Loucy (cell line): ENCODE data around the gene PIGK.
"Not testable (repeated sequence)": the region's sequence is repeated elsewhere in the genome, so short reads cannot be mapped to it uniquely, and the experiment has no call there.

Experiments used
- H2AFZ ChIP-seq: fragments of 200-600 bp; sonication (generic); 2 replicates; pipeline ENCODE4 v1.6.0; 2016; ENCODE audit warnings: antibody characterized with exemption, mild to moderate bottlenecking, low read length, moderate library complexity
- H3F3A ChIP-seq: fragments of 200-600 bp; 2 replicates; pipeline ENCODE4 v1.6.0; 2016; ENCODE audit warnings: antibody characterized with exemption, low read depth, mild to moderate bottlenecking
- H3K27me3 ChIP-seq: fragments of 200-600 bp; sonication (generic); 2 replicates; pipeline ENCODE4 v1.6.1; 2014; ENCODE audit warnings: low read length, mild to moderate bottlenecking; ENCODE audit not compliant: insufficient read depth, poor library complexity, severe bottlenecking
- H3K36me3 ChIP-seq: fragments of 200-600 bp; sonication (generic); 2 replicates; pipeline ENCODE4 v1.6.1; 2016; ENCODE audit warnings: low read length; ENCODE audit not compliant: insufficient read depth
- H3K4me1 ChIP-seq: fragments of 200-600 bp; sonication (generic); 2 replicates; pipeline ENCODE4 v1.5.1; 2014; ENCODE audit warnings: low read length, mild to moderate bottlenecking; ENCODE audit not compliant: insufficient read depth, poor library complexity, severe bottlenecking
- H3K4me2 ChIP-seq: fragments of 200-600 bp; sonication (generic); 2 replicates; pipeline ENCODE4 v1.6.0; 2014; ENCODE audit warnings: antibody characterized with exemption, low read length, low read depth, mild to moderate bottlenecking; ENCODE audit not compliant: poor library complexity, severe bottlenecking
- H3K4me3 ChIP-seq: fragments of 200-600 bp; sonication (generic); 2 replicates; pipeline ENCODE4 v1.5.1; 2014; ENCODE audit warnings: low read length, mild to moderate bottlenecking, mixed read lengths; ENCODE audit not compliant: poor library complexity, severe bottlenecking
- H3K79me2 ChIP-seq: fragments of 200-600 bp; sonication (generic); 2 replicates; pipeline ENCODE4 v1.6.1; 2014; ENCODE audit warnings: low read length; ENCODE audit not compliant: insufficient read depth
- H3K9ac ChIP-seq: fragments of 200-600 bp; sonication (generic); 2 replicates; pipeline ENCODE4 v1.6.0; 2014; ENCODE audit warnings: mild to moderate bottlenecking, low read depth, low read length, moderate library complexity; ENCODE audit not compliant: poor library complexity, severe bottlenecking
- H3K9me2 ChIP-seq: fragments of 200-600 bp; sonication (generic); replicated peaks from 2 replicates; pipeline ENCODE4 v1.6.1; 2016; ENCODE audit warnings: low read depth, low read length, mixed read lengths
- H3K9me3 ChIP-seq: fragments of 200-600 bp; sonication (generic); 2 replicates; pipeline ENCODE4 v1.6.1; 2014; ENCODE audit warnings: mild to moderate bottlenecking, antibody characterized with exemption, low read length, low read depth; ENCODE audit not compliant: insufficient read depth
- H4K20me1 ChIP-seq: fragments of 200-600 bp; sonication (generic); 2 replicates; pipeline ENCODE4 v1.6.0; 2014; ENCODE audit warnings: antibody characterized with exemption, low read length, mild to moderate bottlenecking; ENCODE audit not compliant: insufficient read depth, poor library complexity, severe bottlenecking
- CTCF ChIP-seq: fragments of 200-600 bp; sonication (generic); conservative IDR thresholded peaks from 2 replicates; pipeline ENCODE4 v1.5.1; 2014; ENCODE audit warnings: mild to moderate bottlenecking, antibody characterized with exemption, low read length
- EZH2phosphoT487 ChIP-seq: fragments of 200-600 bp; IDR thresholded peaks from 2 replicates; pipeline ENCODE4 v1.6.1; 2018; ENCODE audit warnings: antibody characterized with exemption, mild to moderate bottlenecking, moderate library complexity, borderline replicate concordance

Gene PIGK

DNA sequence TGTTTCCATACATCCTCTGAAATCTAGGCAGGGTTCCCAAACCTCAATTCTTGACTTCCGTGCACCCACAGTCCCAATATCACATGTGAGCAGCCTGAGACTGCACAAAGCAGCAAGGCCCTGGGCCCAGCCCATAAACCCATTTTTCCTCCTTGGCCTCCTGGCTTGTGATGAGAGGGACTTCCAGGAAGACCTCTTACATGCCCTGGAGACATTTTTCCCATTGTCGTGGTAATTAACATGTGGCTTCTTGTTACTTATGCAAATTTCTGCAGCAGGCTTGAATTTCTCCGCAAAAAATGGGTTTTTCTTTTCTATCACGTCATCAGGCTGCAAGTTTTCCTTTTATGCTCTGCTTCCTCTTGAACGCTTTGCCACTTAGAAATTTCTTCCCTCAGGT is 3.3 kb upstream of the PIGK start:
- peaks cover 12% of the 10 kb centered on the region for H3K4me1 ChIP-seq
- no peaks in the 10 kb centered on the region for H3K36me3 ChIP-seq
- no peaks in the 10 kb centered on the region for H3K9me3 ChIP-seq
- peaks cover 8% of the 10 kb centered on the region for H3K79me2 ChIP-seq
- H3K4me3 ChIP-seq, result no peak overlapping the region
- H3K9me2 ChIP-seq, result no peaks in the 10 kb centered on the region
- H2AFZ ChIP-seq, result no peak overlapping the region
- no peak overlapping the region for H3K4me2 ChIP-seq
- H3K27me3 ChIP-seq, result no peaks in the 10 kb centered on the region
- H3K9ac ChIP-seq, result no peak overlapping the region
- no peak for TF ChIP-seq EZH2phosphoT487
- no peak for TF ChIP-seq CTCF
- no peaks in the 10 kb centered on the region for H3F3A ChIP-seq
- no peaks in the 10 kb centered on the region for H4K20me1 ChIP-seq

DNA sequence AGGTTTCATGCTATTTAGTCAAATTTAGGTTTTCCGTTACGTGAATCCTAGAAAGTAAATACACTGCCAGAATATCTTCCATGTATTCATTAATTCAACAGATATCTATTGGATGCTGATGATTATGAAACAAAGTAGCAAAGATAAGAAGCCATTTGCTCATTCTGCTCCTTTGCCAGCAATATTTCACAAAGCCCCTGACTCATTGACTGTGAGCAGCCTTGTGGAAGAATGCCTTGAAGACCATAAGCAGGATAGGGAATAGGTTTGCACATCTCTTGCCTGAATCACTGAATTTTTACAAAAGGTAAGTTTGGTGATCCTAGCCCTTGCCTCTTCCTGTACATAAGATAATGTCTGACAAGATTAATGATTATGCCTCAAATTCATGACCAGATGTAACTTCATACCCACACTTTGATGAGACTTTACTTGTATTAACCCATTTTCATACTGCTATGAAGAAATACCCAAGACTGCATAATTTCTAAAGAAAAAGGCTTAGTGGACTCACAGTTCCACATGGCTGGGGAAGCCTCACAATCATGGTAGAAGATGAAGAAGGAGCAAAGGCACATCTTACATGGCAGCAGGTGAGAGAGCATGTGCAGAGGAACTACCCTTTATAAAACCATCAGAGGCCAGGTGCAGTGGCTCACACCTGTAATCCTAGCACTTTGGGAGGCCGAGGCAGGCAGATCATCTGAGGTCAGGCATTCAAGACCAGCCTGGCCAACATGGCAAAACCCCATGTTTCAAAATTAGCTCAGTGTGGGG is 1.6 kb upstream of the PIGK start:
- H3K36me3 ChIP-seq, result no peaks in the 10 kb centered on the region
- H3K27me3 ChIP-seq, result no peaks in the 10 kb centered on the region
- peak overlapping the region; percentile 77 for H3K4me2 ChIP-seq
- H3K79me2 ChIP-seq, result peaks cover 8% of the 10 kb centered on the region
- TF ChIP-seq EZH2phosphoT487, result no peak
- no peak for TF ChIP-seq CTCF
- H3K9ac ChIP-seq, result no peak overlapping the region
- no peaks in the 10 kb centered on the region for H3K9me2 ChIP-seq
- no peak overlapping the region for H3K4me3 ChIP-seq
- no peaks in the 10 kb centered on the region for H3F3A ChIP-seq
- no peaks in the 10 kb centered on the region for H3K9me3 ChIP-seq
- H3K4me1 ChIP-seq, result peaks cover 19% of the 10 kb centered on the region
- no peaks in the 10 kb centered on the region for H4K20me1 ChIP-seq
- no peak overlapping the region for H2AFZ ChIP-seq

DNA sequence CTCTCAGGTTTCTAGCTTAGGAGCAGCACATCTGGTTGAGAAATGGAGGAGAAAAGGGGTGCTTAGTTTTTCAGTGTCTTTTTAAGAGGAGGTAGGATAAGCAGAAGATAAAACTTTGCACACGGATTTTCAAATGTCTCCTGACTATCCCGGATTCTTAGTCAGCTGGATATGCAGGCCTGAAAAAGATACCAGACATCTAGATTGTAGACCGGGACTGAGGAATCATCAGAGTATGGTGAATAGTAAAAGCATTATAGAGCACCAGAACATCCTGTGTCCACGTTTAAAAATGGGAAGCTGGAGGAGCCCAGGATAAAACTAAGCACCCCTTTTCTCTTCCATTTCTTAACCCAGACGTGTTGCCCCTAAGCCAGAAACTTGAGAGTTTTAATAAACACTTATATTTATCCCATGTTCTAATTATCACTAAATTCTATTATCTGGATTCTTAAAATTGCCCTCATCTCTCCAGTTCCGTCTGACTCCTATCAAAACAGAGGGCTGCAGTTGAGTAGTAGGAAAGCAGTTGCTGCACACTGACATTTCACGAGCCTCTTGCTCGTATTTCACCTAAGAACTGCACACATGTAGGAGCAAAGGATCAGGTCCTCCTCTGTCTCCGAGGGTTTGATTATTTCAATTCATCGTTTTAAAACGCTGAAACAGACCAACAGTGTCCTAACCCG is 609 bp downstream of the PIGK start:
- TF ChIP-seq CTCF (no peak), EZH2phosphoT487 (no peak)
- H3K36me3 ChIP-seq, result no peaks in the 10 kb centered on the region
- H3K4me2 ChIP-seq, result peak overlapping the region; percentile 77
- no peaks in the 10 kb centered on the region for H3K9me2 ChIP-seq
- H3K9ac ChIP-seq, result peak overlapping the region; percentile 78
- peaks cover 31% of the 10 kb centered on the region for H3K4me1 ChIP-seq
- peak overlapping the region; percentile 83 for H3K4me3 ChIP-seq
- peak overlapping the region; percentile 85 for H2AFZ ChIP-seq
- H3K9me3 ChIP-seq, result no peaks in the 10 kb centered on the region
- H3K79me2 ChIP-seq, result peaks cover 8% of the 10 kb centered on the region
- no peaks in the 10 kb centered on the region for H4K20me1 ChIP-seq
- no peaks in the 10 kb centered on the region for H3K27me3 ChIP-seq
- H3F3A ChIP-seq, result no peaks in the 10 kb centered on the region

- H3K9me2 ChIP-seq, H2AFZ ChIP-seq, H3F3A ChIP-seq, H3K9ac ChIP-seq, H3K4me2 ChIP-seq, H3K4me1 ChIP-seq, H3K27me3 ChIP-seq, H3K4me3 ChIP-seq, H3K36me3 ChIP-seq, H3K9me3 ChIP-seq, H3K79me2 ChIP-seq, H4K20me1 ChIP-seq: not testable (repeated sequence)
Observed at GRCh38 chr1:77204043-77204442, 15.2 kb downstream of the PIGK start.
